ENCODE data around the gene ATP6V1B1.
A peak's percentile ranks its signal among the peaks of the same experiment; 100 is the strongest.

DNA sequence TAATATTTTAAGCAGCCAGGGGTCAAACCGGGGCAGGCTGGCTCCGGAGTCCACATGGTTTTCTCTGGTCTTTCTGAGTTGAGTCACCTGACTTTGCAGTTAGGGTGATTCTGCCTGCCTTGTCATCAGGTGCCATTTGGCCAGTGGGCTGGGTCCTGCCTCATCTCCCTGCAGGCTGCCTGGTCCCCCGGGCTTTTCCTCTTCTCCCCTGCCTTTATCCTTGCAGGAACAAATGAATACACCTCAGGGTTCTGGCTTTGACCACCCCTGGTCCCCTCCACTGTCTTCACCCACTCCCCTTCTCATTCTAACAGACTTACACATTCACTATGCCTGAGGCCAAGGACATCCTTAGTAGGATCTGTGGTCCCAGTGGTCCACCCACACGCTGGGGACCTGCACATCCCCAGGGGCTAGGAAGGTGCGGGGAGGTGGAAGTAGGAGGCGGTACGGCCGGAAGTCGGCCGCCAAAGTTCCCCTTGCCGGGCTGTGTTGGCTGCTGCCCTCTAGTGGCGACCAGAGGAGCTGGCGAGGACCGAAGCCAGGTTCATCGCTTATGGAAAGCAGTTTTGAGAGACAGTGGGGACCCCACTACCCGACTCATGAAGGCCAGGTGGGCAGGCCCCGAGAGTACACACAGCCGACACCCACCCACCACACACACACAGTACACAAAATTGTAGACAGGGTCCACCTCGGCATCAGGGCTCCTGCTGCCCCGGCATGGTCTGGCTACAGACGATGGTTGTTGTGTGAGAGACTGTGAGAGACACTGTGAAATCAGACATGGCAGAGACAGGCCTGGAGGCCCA lies 65.3 kb downstream of the ATP6V1B1 start:
- TF ChIP-seq, protein P1, sequence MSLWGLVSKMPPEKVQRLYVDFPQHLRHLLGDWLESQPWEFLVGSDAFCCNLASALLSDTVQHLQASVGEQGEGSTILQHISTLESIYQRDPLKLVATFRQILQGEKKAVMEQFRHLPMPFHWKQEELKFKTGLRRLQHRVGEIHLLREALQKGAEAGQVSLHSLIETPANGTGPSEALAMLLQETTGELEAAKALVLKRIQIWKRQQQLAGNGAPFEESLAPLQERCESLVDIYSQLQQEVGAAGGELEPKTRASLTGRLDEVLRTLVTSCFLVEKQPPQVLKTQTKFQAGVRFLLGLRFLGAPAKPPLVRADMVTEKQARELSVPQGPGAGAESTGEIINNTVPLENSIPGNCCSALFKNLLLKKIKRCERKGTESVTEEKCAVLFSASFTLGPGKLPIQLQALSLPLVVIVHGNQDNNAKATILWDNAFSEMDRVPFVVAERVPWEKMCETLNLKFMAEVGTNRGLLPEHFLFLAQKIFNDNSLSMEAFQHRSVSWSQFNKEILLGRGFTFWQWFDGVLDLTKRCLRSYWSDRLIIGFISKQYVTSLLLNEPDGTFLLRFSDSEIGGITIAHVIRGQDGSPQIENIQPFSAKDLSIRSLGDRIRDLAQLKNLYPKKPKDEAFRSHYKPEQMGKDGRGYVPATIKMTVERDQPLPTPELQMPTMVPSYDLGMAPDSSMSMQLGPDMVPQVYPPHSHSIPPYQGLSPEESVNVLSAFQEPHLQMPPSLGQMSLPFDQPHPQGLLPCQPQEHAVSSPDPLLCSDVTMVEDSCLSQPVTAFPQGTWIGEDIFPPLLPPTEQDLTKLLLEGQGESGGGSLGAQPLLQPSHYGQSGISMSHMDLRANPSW (CRISPR knock-in tag; IDR thresholded peaks at IDR 0.05; ENCODE audit: borderline replicate concordance), result no peak
- TF ChIP-seq ZSCAN9 (CRISPR knock-in tag; IDR thresholded peaks at IDR 0.05; ENCODE audit: borderline replicate concordance) (peak; percentile 44; the same call in 1 of the 2 replicates), CBFB (CRISPR knock-in tag; IDR thresholded peaks at IDR 0.05) (peak; percentile 30; the same call in 1 of the 2 replicates), CREB1 (IDR thresholded peaks at IDR 0.05) (no peak), CREB1 (CRISPR knock-in tag; IDR thresholded peaks at IDR 0.05) (no peak), CHCHD3 (CRISPR knock-in tag; IDR thresholded peaks at IDR 0.05) (no peak)
- TF ChIP-seq, protein P2, sequence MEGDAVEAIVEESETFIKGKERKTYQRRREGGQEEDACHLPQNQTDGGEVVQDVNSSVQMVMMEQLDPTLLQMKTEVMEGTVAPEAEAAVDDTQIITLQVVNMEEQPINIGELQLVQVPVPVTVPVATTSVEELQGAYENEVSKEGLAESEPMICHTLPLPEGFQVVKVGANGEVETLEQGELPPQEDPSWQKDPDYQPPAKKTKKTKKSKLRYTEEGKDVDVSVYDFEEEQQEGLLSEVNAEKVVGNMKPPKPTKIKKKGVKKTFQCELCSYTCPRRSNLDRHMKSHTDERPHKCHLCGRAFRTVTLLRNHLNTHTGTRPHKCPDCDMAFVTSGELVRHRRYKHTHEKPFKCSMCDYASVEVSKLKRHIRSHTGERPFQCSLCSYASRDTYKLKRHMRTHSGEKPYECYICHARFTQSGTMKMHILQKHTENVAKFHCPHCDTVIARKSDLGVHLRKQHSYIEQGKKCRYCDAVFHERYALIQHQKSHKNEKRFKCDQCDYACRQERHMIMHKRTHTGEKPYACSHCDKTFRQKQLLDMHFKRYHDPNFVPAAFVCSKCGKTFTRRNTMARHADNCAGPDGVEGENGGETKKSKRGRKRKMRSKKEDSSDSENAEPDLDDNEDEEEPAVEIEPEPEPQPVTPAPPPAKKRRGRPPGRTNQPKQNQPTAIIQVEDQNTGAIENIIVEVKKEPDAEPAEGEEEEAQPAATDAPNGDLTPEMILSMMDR (CRISPR knock-in tag; IDR thresholded peaks at IDR 0.05), result peak; percentile 99
- TF ChIP-seq, protein P3, sequence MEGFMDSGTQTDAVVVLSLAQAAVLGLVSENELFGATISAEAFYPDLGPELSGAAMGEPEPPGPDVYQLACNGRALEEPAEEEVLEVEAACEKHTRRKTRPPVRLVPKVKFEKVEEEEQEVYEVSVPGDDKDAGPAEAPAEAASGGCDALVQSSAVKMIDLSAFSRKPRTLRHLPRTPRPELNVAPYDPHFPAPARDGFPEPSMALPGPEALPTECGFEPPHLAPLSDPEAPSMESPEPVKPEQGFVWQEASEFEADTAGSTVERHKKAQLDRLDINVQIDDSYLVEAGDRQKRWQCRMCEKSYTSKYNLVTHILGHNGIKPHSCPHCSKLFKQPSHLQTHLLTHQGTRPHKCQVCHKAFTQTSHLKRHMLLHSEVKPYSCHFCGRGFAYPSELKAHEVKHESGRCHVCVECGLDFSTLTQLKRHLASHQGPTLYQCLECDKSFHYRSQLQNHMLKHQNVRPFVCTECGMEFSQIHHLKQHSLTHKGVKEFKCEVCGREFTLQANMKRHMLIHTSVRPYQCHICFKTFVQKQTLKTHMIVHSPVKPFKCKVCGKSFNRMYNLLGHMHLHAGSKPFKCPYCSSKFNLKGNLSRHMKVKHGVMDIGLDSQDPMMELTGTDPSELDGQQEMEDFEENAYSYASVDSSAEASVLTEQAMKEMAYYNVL (CRISPR knock-in tag; IDR thresholded peaks at IDR 0.05; ENCODE audit: borderline replicate concordance), result peak; percentile 84; the same call in 1 of the 2 replicates
- TF ChIP-seq, protein P4, sequence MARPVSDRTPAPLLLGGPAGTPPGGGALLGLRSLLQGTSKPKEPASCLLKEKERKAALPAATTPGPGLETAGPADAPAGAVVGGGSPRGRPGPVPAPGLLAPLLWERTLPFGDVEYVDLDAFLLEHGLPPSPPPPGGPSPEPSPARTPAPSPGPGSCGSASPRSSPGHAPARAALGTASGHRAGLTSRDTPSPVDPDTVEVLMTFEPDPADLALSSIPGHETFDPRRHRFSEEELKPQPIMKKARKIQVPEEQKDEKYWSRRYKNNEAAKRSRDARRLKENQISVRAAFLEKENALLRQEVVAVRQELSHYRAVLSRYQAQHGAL (CRISPR knock-in tag; IDR thresholded peaks at IDR 0.05; ENCODE audit: not compliant biosample characterization), result peak; percentile 24

All from HepG2 (cell line).